GM12891 (cell line): ENCODE measurements around the gene EPM2AIP1.

ENCODE experiments used
- POLR2AphosphoS5 ChIP-seq: IDR thresholded peaks from 2 replicates; pipeline ENCODE4 v1.6.1; 2011; ENCODE audit warnings: low read depth, low read length, control low read depth
- SPI1 ChIP-seq: IDR thresholded peaks from 2 replicates; pipeline ENCODE4 v1.6.1; 2011; ENCODE audit warnings: low read depth, low read length, control low read depth

DNA sequence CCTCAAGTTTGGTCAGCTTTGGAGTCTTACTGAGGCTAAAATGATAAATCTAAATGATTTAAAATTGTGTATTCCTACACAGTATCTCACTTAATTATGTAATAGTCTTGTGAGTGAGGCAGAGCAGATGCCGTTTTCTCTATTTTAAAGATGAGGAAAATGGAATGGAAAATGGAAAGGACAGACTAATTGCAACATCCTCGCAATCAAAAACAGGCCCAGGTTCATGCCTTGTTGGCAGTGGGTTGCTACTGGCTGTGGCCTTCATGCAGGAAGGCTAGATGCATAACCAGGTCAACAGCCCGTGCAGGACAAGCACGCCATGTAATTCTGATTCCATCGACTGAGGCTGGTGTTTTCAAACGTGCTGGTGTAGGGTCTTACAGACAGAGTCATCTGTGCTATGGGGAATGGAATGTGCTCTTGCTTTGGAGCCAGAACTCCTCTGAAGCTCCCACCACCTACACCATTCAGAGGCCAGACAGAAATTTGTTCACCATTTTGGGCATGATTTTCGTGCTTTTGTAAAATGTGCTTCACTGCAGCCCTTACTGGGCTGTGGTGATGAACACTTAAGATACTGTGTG is 38.3 kb upstream of the EPM2AIP1 start:
- no peak for TF ChIP-seq SPI1
- no peak for TF ChIP-seq POLR2AphosphoS5
